ENCODE results near the gene SLIT3.
"Not testable (repeated sequence)": the region's sequence is repeated elsewhere in the genome, so short reads cannot be mapped to it uniquely, and the experiment has no call there.

Gene SLIT3

GRCh38 chr5:168752012-168752411, 548.9 kb downstream of the SLIT3 start:
- H3K9me3 ChIP-seq (ENCODE audit: control insufficient read depth in 2 of 2, low read length in 2 of 2) = no peaks in the 10 kb centered on the region
- H3K36me3 ChIP-seq (ENCODE audit: control insufficient read depth in 2 of 2, insufficient read depth in 2 of 2, low read length in 2 of 2) = peaks cover 21 to 36% of the 10 kb centered on the region in 2 donors

GRCh38 chr5:168750926-168751325, 550.0 kb downstream of the SLIT3 start:
- no peaks in the 10 kb centered on the region for H3K4me1 ChIP-seq (ENCODE audit: control insufficient read depth, insufficient read depth, low read length)
- H3K27ac ChIP-seq (ENCODE audit: low read length) = no peak overlapping the region
- H3K4me3 ChIP-seq (ENCODE audit: low read length in 2 of 2) = no peak overlapping the region
- H3K27me3 ChIP-seq (ENCODE audit: control insufficient read depth in 1 of 2, insufficient read depth in 2 of 2, low read length in 2 of 2) = no peaks in the 10 kb centered on the region
- H3K9ac ChIP-seq (ENCODE audit: low read length in 2 of 2) = no peak overlapping the region
- no peaks in the 10 kb centered on the region for H3K9me3 ChIP-seq (ENCODE audit: control insufficient read depth in 2 of 2, low read length in 2 of 2)
- peaks cover 27 to 40% of the 10 kb centered on the region in 2 donors for H3K36me3 ChIP-seq (ENCODE audit: control insufficient read depth in 2 of 2, insufficient read depth in 2 of 2, low read length in 2 of 2)

More at GRCh38 chr5:168752012-168752411, 548.9 kb downstream of the SLIT3 start:
- H3K4me3 ChIP-seq (ENCODE audit: low read length in 2 of 2) = no peak overlapping the region
- H3K4me1 ChIP-seq (ENCODE audit: control insufficient read depth, insufficient read depth, low read length) = no peaks in the 10 kb centered on the region
- H3K9ac ChIP-seq (ENCODE audit: low read length in 2 of 2) = no peak overlapping the region
- H3K27me3 ChIP-seq (ENCODE audit: control insufficient read depth in 1 of 2, insufficient read depth in 2 of 2, low read length in 2 of 2) = no peaks in the 10 kb centered on the region
- H3K27ac ChIP-seq (ENCODE audit: low read length) = no peak overlapping the region

- H3K36me3 ChIP-seq (ENCODE audit: control insufficient read depth in 2 of 2, insufficient read depth in 2 of 2, low read length in 2 of 2) = peaks cover 29 to 42% of the 10 kb centered on the region in 2 donors
- H3K27ac ChIP-seq (ENCODE audit: low read length) = no peak overlapping the region
- no peaks in the 10 kb centered on the region for H3K9me3 ChIP-seq (ENCODE audit: control insufficient read depth in 2 of 2, low read length in 2 of 2)
- no peaks in the 10 kb centered on the region for H3K4me1 ChIP-seq (ENCODE audit: control insufficient read depth, insufficient read depth, low read length)
- H3K4me3 ChIP-seq (ENCODE audit: low read length in 2 of 2) = no peak overlapping the region
- no peak overlapping the region for H3K9ac ChIP-seq (ENCODE audit: low read length in 2 of 2)
- no peaks in the 10 kb centered on the region for H3K27me3 ChIP-seq (ENCODE audit: control insufficient read depth in 1 of 2, insufficient read depth in 2 of 2, low read length in 2 of 2)
Observed at GRCh38 chr5:168749391-168750100, 551.4 kb downstream of the SLIT3 start.

GRCh38 chr5:168747987-168748777, 552.8 kb downstream of the SLIT3 start:
- H3K9me3 ChIP-seq (ENCODE audit: control insufficient read depth in 2 of 2, low read length in 2 of 2) = no peaks in the 10 kb centered on the region
- H3K9ac ChIP-seq (ENCODE audit: low read length in 2 of 2) = no peak overlapping the region
- no peak overlapping the region for H3K4me3 ChIP-seq (ENCODE audit: low read length in 2 of 2)
- no peak overlapping the region for H3K27ac ChIP-seq (ENCODE audit: low read length)
- no peaks in the 10 kb centered on the region for H3K4me1 ChIP-seq (ENCODE audit: control insufficient read depth, insufficient read depth, low read length)
- H3K36me3 ChIP-seq (ENCODE audit: control insufficient read depth in 2 of 2, insufficient read depth in 2 of 2, low read length in 2 of 2) = peaks cover 29 to 37% of the 10 kb centered on the region in 2 donors
- no peaks in the 10 kb centered on the region for H3K27me3 ChIP-seq (ENCODE audit: control insufficient read depth in 1 of 2, insufficient read depth in 2 of 2, low read length in 2 of 2)

GRCh38 chr5:168746893-168747640, 553.9 kb downstream of the SLIT3 start:
- Histone ChIP-seq H3K27me3 (ENCODE audit: control insufficient read depth in 1 of 2, insufficient read depth in 2 of 2, low read length in 2 of 2) (no peaks in the 10 kb centered on the region), H3K36me3 (ENCODE audit: control insufficient read depth in 2 of 2, insufficient read depth in 2 of 2, low read length in 2 of 2) (peaks cover 23 to 27% of the 10 kb centered on the region in 2 donors), H3K9ac (ENCODE audit: low read length in 2 of 2) (no peak overlapping the region), H3K4me3 (ENCODE audit: low read length in 2 of 2) (no peak overlapping the region), H3K9me3 (ENCODE audit: control insufficient read depth in 2 of 2, low read length in 2 of 2) (no peaks in the 10 kb centered on the region), H3K4me1 (ENCODE audit: control insufficient read depth, insufficient read depth, low read length) (no peaks in the 10 kb centered on the region), H3K27ac (ENCODE audit: low read length) (no peak overlapping the region)

GRCh38 chr5:168746126-168746892, 554.6 kb downstream of the SLIT3 start:
- peaks cover 22 to 24% of the 10 kb centered on the region in 2 donors for H3K36me3 ChIP-seq (ENCODE audit: control insufficient read depth in 2 of 2, insufficient read depth in 2 of 2, low read length in 2 of 2)
- not testable (repeated sequence) for H3K4me1 ChIP-seq (ENCODE audit: control insufficient read depth, insufficient read depth, low read length); H3K9ac ChIP-seq (ENCODE audit: low read length in 2 of 2); H3K27me3 ChIP-seq (ENCODE audit: control insufficient read depth in 1 of 2, insufficient read depth in 2 of 2, low read length in 2 of 2); H3K4me3 ChIP-seq (ENCODE audit: low read length in 2 of 2); H3K9me3 ChIP-seq (ENCODE audit: control insufficient read depth in 2 of 2, low read length in 2 of 2); H3K27ac ChIP-seq (ENCODE audit: low read length)

- Histone ChIP-seq H3K9ac (ENCODE audit: low read length in 2 of 2) (no peak overlapping the region), H3K36me3 (ENCODE audit: control insufficient read depth in 2 of 2, insufficient read depth in 2 of 2, low read length in 2 of 2) (peaks cover 18 to 20% of the 10 kb centered on the region in 2 donors), H3K4me3 (ENCODE audit: low read length in 2 of 2) (no peak overlapping the region), H3K4me1 (ENCODE audit: control insufficient read depth, insufficient read depth, low read length) (peaks cover 2% of the 10 kb centered on the region), H3K27me3 (ENCODE audit: control insufficient read depth in 1 of 2, insufficient read depth in 2 of 2, low read length in 2 of 2) (no peaks in the 10 kb centered on the region), H3K9me3 (ENCODE audit: control insufficient read depth in 2 of 2, low read length in 2 of 2) (no peaks in the 10 kb centered on the region), H3K27ac (ENCODE audit: low read length) (no peak overlapping the region)
Observed at GRCh38 chr5:168743617-168744016, 557.3 kb downstream of the SLIT3 start.

- H3K9ac ChIP-seq (ENCODE audit: low read length in 2 of 2); H3K4me1 ChIP-seq (ENCODE audit: control insufficient read depth, insufficient read depth, low read length); H3K27me3 ChIP-seq (ENCODE audit: control insufficient read depth in 1 of 2, insufficient read depth in 2 of 2, low read length in 2 of 2); H3K4me3 ChIP-seq (ENCODE audit: low read length in 2 of 2); H3K9me3 ChIP-seq (ENCODE audit: control insufficient read depth in 2 of 2, low read length in 2 of 2); H3K27ac ChIP-seq (ENCODE audit: low read length): not testable (repeated sequence)
- peaks cover 10 to 14% of the 10 kb centered on the region in 2 donors for H3K36me3 ChIP-seq (ENCODE audit: control insufficient read depth in 2 of 2, insufficient read depth in 2 of 2, low read length in 2 of 2)
Observed at GRCh38 chr5:168742311-168742710, 558.6 kb downstream of the SLIT3 start.

- Histone ChIP-seq H3K27ac (ENCODE audit: low read length) (no peak overlapping the region), H3K9ac (ENCODE audit: low read length in 2 of 2) (no peak overlapping the region), H3K27me3 (ENCODE audit: control insufficient read depth in 1 of 2, insufficient read depth in 2 of 2, low read length in 2 of 2) (no peaks in the 10 kb centered on the region), H3K36me3 (ENCODE audit: control insufficient read depth in 2 of 2, insufficient read depth in 2 of 2, low read length in 2 of 2) (peaks cover 2 to 3% of the 10 kb centered on the region in 2 donors), H3K9me3 (ENCODE audit: control insufficient read depth in 2 of 2, low read length in 2 of 2) (no peaks in the 10 kb centered on the region), H3K4me3 (ENCODE audit: low read length in 2 of 2) (peak overlapping the region in 1 of 2 donors; percentile 29), H3K4me1 (ENCODE audit: control insufficient read depth, insufficient read depth, low read length) (peaks cover 2% of the 10 kb centered on the region)
Observed at GRCh38 chr5:168740811-168741213, 560.1 kb downstream of the SLIT3 start.

All from stomach smooth muscle (tissue), 2 donors.